ENCODE measurements around the gene AHCYL2. TPM values are rescaled to one million over a fixed set of nuclear protein-coding genes. Genes with fewer than 3 reads are reported as not detected.

Gene AHCYL2
- total RNA-seq, 1 donor from 2014 or later = 12.0 TPM

DNA sequence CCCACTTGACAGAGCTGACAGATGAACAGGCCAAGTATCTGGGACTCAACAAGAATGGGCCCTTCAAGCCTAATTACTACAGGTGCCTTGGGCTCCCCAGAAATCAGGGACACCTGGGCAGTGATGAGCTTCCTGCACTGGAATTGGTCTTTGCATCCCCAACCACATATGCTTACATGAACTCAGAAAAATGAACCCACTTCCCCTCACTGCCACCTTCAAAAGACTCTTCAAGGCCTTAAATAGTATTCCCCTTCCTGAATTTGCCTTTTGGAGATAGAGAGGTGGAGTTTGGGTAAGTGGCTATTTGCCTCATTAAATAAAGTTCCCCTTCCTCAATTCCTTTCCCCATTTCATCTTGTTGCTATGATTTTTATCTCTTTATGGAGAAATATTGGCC is 201.7 kb downstream of the AHCYL2 start:
- H3K4me1 ChIP-seq (ENCODE audit: control insufficient read depth in 3 of 3, insufficient read depth in 3 of 3, low read length in 3 of 3) = peaks cover 12 to 19% (median 12%) of the 10 kb centered on the region in 3 donors
- no peak overlapping the region for H3K4me3 ChIP-seq (ENCODE audit: low read length in 3 of 3)
- H3K27me3 ChIP-seq (ENCODE audit: control insufficient read depth in 3 of 3, insufficient read depth in 3 of 3, low read length in 3 of 3) = no peaks in the 10 kb centered on the region
- no peak overlapping the region for H3K9ac ChIP-seq (ENCODE audit: low read depth in 1 of 3, low read length in 3 of 3)
- H3K27ac ChIP-seq (ENCODE audit: low read depth, low read length) = no peak overlapping the region
- H3K9me3 ChIP-seq (ENCODE audit: control insufficient read depth in 3 of 3, low read length in 3 of 3) = no peaks in the 10 kb centered on the region
- peaks cover 9 to 17% (median 16%) of the 10 kb centered on the region in 3 donors for H3K36me3 ChIP-seq (ENCODE audit: control insufficient read depth in 3 of 3, insufficient read depth in 3 of 3, low read length in 3 of 3)

DNA sequence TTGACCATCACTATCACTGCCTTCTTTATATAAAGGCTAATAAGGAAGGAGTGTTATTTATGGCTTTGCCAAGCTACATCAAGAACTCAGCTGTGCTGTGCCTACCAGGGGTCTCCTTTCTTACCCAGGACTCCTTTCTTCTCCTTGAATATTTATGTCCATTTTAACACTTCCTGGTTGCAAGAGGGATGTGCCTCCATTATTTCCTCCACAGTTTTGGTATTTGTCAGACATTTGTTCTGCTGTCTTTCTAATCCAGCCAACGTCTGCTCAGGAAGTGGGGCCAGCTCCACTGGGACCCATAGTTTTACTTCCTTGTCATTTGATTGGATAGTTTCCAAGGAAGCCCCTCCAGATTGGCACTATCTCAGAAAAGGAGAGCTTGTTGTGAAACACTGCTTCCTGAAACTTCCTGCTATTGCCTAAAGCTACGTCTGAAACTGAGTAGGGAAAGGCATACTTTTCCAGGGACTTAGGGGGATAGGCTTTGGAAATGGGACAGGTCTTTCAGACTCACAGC is 202.8 kb downstream of the AHCYL2 start:
- H3K9ac ChIP-seq (ENCODE audit: low read depth in 1 of 3, low read length in 3 of 3) = no peak overlapping the region
- H3K4me1 ChIP-seq (ENCODE audit: control insufficient read depth in 3 of 3, insufficient read depth in 3 of 3, low read length in 3 of 3) = peaks cover 6 to 12% (median 6%) of the 10 kb centered on the region in 3 donors
- peaks cover 9 to 17% (median 16%) of the 10 kb centered on the region in 3 donors for H3K36me3 ChIP-seq (ENCODE audit: control insufficient read depth in 3 of 3, insufficient read depth in 3 of 3, low read length in 3 of 3)

DNA sequence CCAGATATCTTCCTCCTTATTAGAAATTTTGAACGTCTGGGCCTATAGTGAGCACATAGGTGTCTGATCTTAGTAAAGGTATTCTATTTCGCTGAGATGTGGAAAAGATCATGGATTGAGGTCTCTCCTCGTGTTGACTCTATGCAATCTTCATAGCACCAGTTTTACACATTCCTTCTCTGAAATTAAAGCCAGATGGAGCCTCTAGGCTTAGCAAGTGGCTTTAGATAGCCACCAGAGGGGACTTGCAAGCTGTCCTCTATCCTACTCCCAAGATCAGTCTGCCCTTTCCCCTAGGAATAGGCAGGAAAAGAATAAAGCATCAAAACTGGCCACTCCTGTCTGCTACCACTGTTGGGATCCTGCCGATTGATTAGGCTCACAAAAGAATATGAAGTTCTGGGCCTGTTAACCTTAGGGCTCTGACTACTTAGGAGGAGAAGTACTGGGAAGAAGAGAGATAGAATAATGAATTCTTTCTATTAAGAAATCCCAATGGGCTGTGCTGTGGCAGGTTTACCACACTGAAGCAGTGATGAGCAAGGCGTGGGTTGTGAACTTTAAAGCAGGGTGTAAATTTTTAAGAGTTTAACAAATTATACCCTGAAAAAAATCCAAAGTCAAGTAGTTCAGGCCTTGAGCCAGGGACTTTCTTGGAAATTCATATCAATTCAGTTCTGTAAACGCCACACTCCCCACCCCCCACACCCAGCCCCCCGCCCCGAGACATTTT is 207.2 kb downstream of the AHCYL2 start:
- no peak overlapping the region for H3K27ac ChIP-seq (ENCODE audit: low read depth, low read length)
- H3K4me3 ChIP-seq (ENCODE audit: low read length in 3 of 3) = no peak overlapping the region
- peaks cover 0 to 5% (median 2%) of the 10 kb centered on the region in 3 donors for H3K36me3 ChIP-seq (ENCODE audit: control insufficient read depth in 3 of 3, insufficient read depth in 3 of 3, low read length in 3 of 3)
- H3K27me3 ChIP-seq (ENCODE audit: control insufficient read depth in 3 of 3, insufficient read depth in 3 of 3, low read length in 3 of 3) = no peaks in the 10 kb centered on the region
- H3K4me1 ChIP-seq (ENCODE audit: control insufficient read depth in 3 of 3, insufficient read depth in 3 of 3, low read length in 3 of 3) = peaks cover 18 to 21% (median 21%) of the 10 kb centered on the region in 3 donors
- no peak overlapping the region for H3K9ac ChIP-seq (ENCODE audit: low read depth in 1 of 3, low read length in 3 of 3)
- H3K9me3 ChIP-seq (ENCODE audit: control insufficient read depth in 3 of 3, low read length in 3 of 3) = no peaks in the 10 kb centered on the region

More for the DNA sequence above, 202.8 kb downstream of the AHCYL2 start:
- Histone ChIP-seq H3K4me3 (ENCODE audit: low read length in 3 of 3) (no peak overlapping the region), H3K27me3 (ENCODE audit: control insufficient read depth in 3 of 3, insufficient read depth in 3 of 3, low read length in 3 of 3) (no peaks in the 10 kb centered on the region), H3K27ac (ENCODE audit: low read depth, low read length) (no peak overlapping the region), H3K9me3 (ENCODE audit: control insufficient read depth in 3 of 3, low read length in 3 of 3) (no peaks in the 10 kb centered on the region)

DNA sequence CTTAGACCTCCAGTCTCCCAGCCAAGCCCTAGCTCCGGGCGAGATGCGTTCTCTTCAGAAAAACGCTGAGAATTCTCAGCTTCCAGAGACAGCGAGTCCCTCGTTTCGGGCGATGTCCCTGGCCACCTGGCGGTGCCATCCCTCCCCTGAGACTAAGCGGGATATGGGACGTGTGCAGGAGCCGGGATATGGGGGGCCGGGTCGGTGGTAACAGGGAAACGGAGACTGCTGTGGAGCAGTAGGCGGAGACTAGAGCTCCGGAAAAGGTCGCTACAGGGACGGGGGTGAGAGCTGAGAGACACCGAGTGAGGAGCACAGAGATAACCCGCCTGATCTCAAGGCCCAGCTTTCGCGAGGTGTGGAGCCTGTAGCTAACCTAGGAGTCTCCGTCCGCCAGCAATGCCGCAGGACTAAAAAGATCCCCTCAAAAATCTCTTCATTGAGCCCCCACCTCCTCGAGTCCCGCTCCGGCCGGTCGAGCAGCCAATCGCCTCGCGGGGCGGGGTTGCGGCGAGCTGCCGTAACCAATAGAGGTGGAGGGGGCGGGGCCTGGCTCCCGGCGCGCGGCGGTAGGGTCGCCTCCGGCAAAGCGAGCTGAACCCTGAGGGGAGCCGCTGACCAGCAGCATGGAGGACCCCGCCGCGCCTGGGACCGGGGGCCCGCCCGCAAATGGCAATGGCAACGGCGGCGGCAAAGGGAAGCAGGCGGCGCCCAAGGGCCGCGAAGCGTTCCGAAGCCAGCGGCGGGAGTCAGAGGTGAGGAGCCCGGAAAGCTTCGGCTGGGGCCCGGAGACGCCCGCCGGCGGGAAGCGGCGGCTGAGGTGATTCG is 209.2 kb downstream of the AHCYL2 start, which contains the start of gene STRIP2:
TSS of gene STRIP2 (plus strand) at position 586 of the 828 bp plus-strand sequence. CDS start at position 627, 41 bp downstream.
- peaks cover 25 to 29% (median 26%) of the 10 kb centered on the region in 3 donors for H3K4me1 ChIP-seq (ENCODE audit: control insufficient read depth in 3 of 3, insufficient read depth in 3 of 3, low read length in 3 of 3)
- peak within 1 kb of the TSS; percentile 85 to 91 (median 86) for H3K9ac ChIP-seq (ENCODE audit: low read depth in 1 of 3, low read length in 3 of 3)
- peak within 1 kb of the TSS; percentile 80 to 89 (median 85) for H3K4me3 ChIP-seq (ENCODE audit: low read length in 3 of 3)
- no peaks in the 10 kb centered on the region for H3K9me3 ChIP-seq (ENCODE audit: control insufficient read depth in 3 of 3, low read length in 3 of 3)
- peak within 1 kb of the TSS; percentile 78 for H3K27ac ChIP-seq (ENCODE audit: low read depth, low read length)
- no peaks in the 10 kb centered on the region for H3K36me3 ChIP-seq (ENCODE audit: control insufficient read depth in 3 of 3, insufficient read depth in 3 of 3, low read length in 3 of 3)
- no peaks in the 10 kb centered on the region for H3K27me3 ChIP-seq (ENCODE audit: control insufficient read depth in 3 of 3, insufficient read depth in 3 of 3, low read length in 3 of 3)

DNA sequence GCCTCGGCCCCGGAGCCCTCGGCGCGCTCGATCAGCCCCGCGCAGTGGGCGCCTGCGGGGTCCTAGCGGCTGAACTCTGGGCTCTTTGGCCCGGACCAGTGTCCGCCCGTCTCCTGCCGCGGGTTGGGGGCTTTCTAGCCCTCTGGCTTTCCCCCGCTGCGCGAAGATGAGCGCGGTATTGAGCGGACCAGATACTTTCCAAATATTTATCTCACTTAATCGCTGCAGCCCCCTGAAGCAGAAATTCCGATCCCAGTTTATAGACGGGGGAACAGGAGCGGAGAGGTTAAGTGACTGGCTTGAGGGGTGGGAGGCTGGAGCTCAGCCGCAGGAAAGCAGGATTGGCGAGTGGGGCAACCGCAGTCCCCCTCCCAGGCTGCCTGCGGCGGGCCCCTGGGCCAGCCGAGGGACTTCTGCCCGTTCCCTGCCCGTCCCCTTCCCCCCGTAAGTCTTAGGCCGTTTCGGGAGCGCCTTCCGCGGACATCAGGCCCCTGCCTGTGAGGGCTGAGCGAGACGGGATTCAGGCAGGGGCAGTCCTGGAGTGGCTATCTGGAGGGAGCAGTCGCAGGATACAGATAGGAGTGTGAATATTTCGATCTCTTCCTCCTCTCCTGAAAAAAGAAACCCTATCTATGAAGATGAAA is 210.0 kb downstream of the AHCYL2 start:
- peak overlapping the region; percentile 85 to 91 (median 86) for H3K9ac ChIP-seq (ENCODE audit: low read depth in 1 of 3, low read length in 3 of 3)
- H3K4me1 ChIP-seq (ENCODE audit: control insufficient read depth in 3 of 3, insufficient read depth in 3 of 3, low read length in 3 of 3) = peaks cover 26 to 33% (median 26%) of the 10 kb centered on the region in 3 donors
- H3K36me3 ChIP-seq (ENCODE audit: control insufficient read depth in 3 of 3, insufficient read depth in 3 of 3, low read length in 3 of 3) = no peaks in the 10 kb centered on the region
- no peaks in the 10 kb centered on the region for H3K27me3 ChIP-seq (ENCODE audit: control insufficient read depth in 3 of 3, insufficient read depth in 3 of 3, low read length in 3 of 3)
- H3K9me3 ChIP-seq (ENCODE audit: control insufficient read depth in 3 of 3, low read length in 3 of 3) = no peaks in the 10 kb centered on the region
- H3K27ac ChIP-seq (ENCODE audit: low read depth, low read length) = peak overlapping the region; percentile 78
- peak overlapping the region; percentile 80 to 89 (median 83) for H3K4me3 ChIP-seq (ENCODE audit: low read length in 3 of 3)

DNA sequence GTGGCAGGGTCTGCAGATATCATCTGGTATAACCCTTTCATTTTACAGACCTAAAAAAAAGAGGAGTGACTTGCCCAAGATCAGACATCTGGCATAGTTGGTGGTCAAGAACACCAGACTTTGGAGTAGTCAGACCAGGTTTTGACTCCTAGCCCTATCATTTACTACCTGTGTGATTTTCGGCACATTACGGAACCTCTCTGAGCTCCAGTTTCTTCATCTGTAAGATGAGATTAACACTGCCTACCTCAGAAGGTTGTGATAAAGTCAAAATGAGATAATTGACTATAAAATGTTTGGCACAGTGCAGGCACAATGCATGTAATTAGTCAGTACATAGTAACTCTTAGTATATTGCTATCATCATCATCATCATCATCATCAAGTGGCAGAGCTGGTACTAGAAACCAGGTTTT is 210.6 kb downstream of the AHCYL2 start:
- H3K9me3 ChIP-seq (ENCODE audit: control insufficient read depth in 3 of 3, low read length in 3 of 3) = no peaks in the 10 kb centered on the region
- H3K4me3 ChIP-seq (ENCODE audit: low read length in 3 of 3) = peak overlapping the region; percentile 80 to 89 (median 83)
- peaks cover 0 to 2% (median 0%) of the 10 kb centered on the region in 3 donors for H3K36me3 ChIP-seq (ENCODE audit: control insufficient read depth in 3 of 3, insufficient read depth in 3 of 3, low read length in 3 of 3)
- peaks cover 26 to 39% (median 26%) of the 10 kb centered on the region in 3 donors for H3K4me1 ChIP-seq (ENCODE audit: control insufficient read depth in 3 of 3, insufficient read depth in 3 of 3, low read length in 3 of 3)
- H3K9ac ChIP-seq (ENCODE audit: low read depth in 1 of 3, low read length in 3 of 3) = peak overlapping the region; percentile 85 to 91 (median 86)
- H3K27ac ChIP-seq (ENCODE audit: low read depth, low read length) = peak overlapping the region; percentile 78
- H3K27me3 ChIP-seq (ENCODE audit: control insufficient read depth in 3 of 3, insufficient read depth in 3 of 3, low read length in 3 of 3) = no peaks in the 10 kb centered on the region

DNA sequence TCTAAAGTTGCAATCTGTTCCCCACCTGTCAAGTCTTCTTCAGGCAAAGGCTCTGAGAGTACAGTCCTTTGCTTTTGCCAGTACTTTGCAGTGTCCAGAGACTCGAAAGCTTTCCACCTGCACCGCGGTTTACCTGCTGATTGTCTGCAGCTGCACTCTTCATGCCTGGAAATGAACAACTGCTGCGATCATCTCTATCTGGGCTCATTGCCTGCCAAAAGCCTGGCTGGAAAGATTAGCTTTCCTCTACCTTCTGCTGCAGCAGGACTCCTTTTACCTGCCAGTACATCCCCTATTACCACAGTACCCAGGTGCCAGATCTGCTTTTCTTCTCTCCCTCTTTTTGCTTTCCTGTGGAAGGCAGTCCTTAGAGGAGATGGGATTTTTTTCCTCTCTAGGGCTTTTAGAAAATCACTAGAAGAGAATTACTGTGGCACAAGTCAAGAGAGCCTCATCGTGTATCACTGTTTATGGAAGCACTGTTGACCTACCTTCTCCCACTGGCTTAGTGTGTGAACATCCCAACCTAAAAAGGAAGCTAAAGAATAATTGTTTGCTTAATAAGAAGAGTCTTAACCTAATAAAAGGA is 211.6 kb downstream of the AHCYL2 start:
- Histone ChIP-seq H3K27ac (ENCODE audit: low read depth, low read length) (no peak overlapping the region), H3K27me3 (ENCODE audit: control insufficient read depth in 3 of 3, insufficient read depth in 3 of 3, low read length in 3 of 3) (no peaks in the 10 kb centered on the region), H3K9ac (ENCODE audit: low read depth in 1 of 3, low read length in 3 of 3) (peak overlapping the region in 1 of 3 donors; percentile 27), H3K4me1 (ENCODE audit: control insufficient read depth in 3 of 3, insufficient read depth in 3 of 3, low read length in 3 of 3) (peaks cover 26 to 39% (median 26%) of the 10 kb centered on the region in 3 donors), H3K36me3 (ENCODE audit: control insufficient read depth in 3 of 3, insufficient read depth in 3 of 3, low read length in 3 of 3) (peaks cover 0 to 2% (median 0%) of the 10 kb centered on the region in 3 donors), H3K4me3 (ENCODE audit: low read length in 3 of 3) (no peak overlapping the region), H3K9me3 (ENCODE audit: control insufficient read depth in 3 of 3, low read length in 3 of 3) (no peaks in the 10 kb centered on the region)

DNA sequence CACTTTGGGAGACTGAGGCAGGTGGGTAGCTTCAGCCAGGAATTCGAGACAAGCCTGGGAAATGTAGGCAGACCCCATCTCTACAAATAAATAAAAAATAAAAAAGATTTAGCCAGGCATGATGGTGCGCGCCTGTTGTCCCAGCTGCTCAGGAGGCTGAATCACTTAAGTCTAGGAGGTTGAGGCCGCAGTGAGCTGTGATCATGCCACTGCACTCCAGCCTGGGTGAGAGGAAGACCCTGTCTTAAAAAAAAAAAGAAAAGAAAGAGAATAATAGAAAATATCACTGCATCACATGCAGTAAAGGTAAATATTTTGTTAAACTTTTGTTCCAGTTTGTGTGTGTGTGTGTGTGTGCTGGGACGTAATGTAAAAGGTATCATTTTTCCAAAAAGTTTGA is 212.4 kb downstream of the AHCYL2 start:
- Histone ChIP-seq H3K4me1 (ENCODE audit: control insufficient read depth in 3 of 3, insufficient read depth in 3 of 3, low read length in 3 of 3) (peaks cover 26 to 44% (median 26%) of the 10 kb centered on the region in 3 donors), H3K27ac (ENCODE audit: low read depth, low read length) (no peak overlapping the region), H3K36me3 (ENCODE audit: control insufficient read depth in 3 of 3, insufficient read depth in 3 of 3, low read length in 3 of 3) (peaks cover 0 to 2% (median 0%) of the 10 kb centered on the region in 3 donors)

DNA sequence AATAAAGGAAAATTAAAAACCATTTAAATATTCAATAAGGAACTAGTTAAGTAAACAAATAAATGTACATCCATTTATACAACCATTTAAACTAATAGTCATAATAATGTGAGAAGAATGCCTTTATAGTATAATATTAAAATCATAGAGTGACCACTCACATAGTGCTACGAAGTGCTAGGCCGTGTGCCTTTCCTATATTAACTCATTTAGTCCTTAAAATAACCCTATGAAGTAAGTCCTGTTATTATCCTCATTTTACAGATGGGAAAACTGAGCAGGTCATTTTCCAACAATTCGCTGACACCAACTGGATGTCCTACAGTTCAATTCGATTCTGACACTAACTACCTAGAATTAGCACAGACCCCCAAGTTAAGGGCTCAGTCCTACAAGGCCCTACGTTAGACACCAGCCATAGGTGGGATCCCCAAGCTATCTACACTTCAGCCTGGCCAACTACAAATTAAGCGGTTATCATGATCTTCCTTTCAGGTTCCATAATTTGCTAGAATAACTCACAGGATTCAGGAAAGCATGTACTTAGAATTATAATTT is 213.5 kb downstream of the AHCYL2 start:
- no peaks in the 10 kb centered on the region for H3K27me3 ChIP-seq (ENCODE audit: control insufficient read depth in 3 of 3, insufficient read depth in 3 of 3, low read length in 3 of 3)
- H3K4me3 ChIP-seq (ENCODE audit: low read length in 3 of 3) = no peak overlapping the region
- peaks cover 27 to 48% (median 30%) of the 10 kb centered on the region in 3 donors for H3K4me1 ChIP-seq (ENCODE audit: control insufficient read depth in 3 of 3, insufficient read depth in 3 of 3, low read length in 3 of 3)
- peaks cover 0 to 2% (median 0%) of the 10 kb centered on the region in 3 donors for H3K36me3 ChIP-seq (ENCODE audit: control insufficient read depth in 3 of 3, insufficient read depth in 3 of 3, low read length in 3 of 3)
- no peak overlapping the region for H3K9ac ChIP-seq (ENCODE audit: low read depth in 1 of 3, low read length in 3 of 3)
- H3K27ac ChIP-seq (ENCODE audit: low read depth, low read length) = peak overlapping the region; percentile 41
- no peaks in the 10 kb centered on the region for H3K9me3 ChIP-seq (ENCODE audit: control insufficient read depth in 3 of 3, low read length in 3 of 3)

More for the DNA sequence above, 212.4 kb downstream of the AHCYL2 start:
- H3K9me3 ChIP-seq (ENCODE audit: control insufficient read depth in 3 of 3, low read length in 3 of 3) = no peaks in the 10 kb centered on the region
- H3K27me3 ChIP-seq (ENCODE audit: control insufficient read depth in 3 of 3, insufficient read depth in 3 of 3, low read length in 3 of 3) = no peaks in the 10 kb centered on the region
- H3K9ac ChIP-seq (ENCODE audit: low read depth in 1 of 3, low read length in 3 of 3) = no peak overlapping the region
- no peak overlapping the region for H3K4me3 ChIP-seq (ENCODE audit: low read length in 3 of 3)
